ENCODE results near the gene BCL2L15. TPM values are rescaled to one million over a fixed set of nuclear protein-coding genes. Genes with fewer than 3 reads are reported as not detected.

Gene BCL2L15
- total RNA-seq, 1 experiment from 2014 or later: 0.10 TPM

- H3K36me3 ChIP-seq (ENCODE audit: control insufficient read depth, insufficient read depth, low read length): no peaks in the 10 kb centered on the region; the same call in none of the 2 replicates
- no peaks in the 10 kb centered on the region for H3K9me3 ChIP-seq (ENCODE audit: control insufficient read depth, insufficient read depth, low read depth, low read length)
- DNase-seq (ENCODE audit: low read depth, low spot score): no peak
- intact Hi-C loops (cut with micrococcal nuclease; ENCODE audit: unreplicated experiment): no loop called here
- CTCF ChIA-PET: no interaction called here
- H3K4me3 ChIP-seq (ENCODE audit: low read depth in 2 of 2, low read length in 2 of 2): no peak overlapping the region
- no peak for ATAC-seq
- POLR2A ChIA-PET: no interaction called here
- H3K4me1 ChIP-seq (ENCODE audit: control insufficient read depth, insufficient read depth, low read length): no peaks in the 10 kb centered on the region
- no peak overlapping the region for H3K27ac ChIP-seq (ENCODE audit: low read length)
- in situ Hi-C loops (cut with HindIII; ENCODE audit: low pct_unique_long_range_greater_than_20kb, low sequenced_read_pairs): no loop called here
- no peak for TF ChIP-seq SIN3A (IDR thresholded peaks at IDR 0.05; ENCODE audit: borderline replicate concordance, insufficient read depth, low read depth, low read length)
- H3K27me3 ChIP-seq (ENCODE audit: control insufficient read depth, insufficient read depth, low read length): no peaks in the 10 kb centered on the region
- BruUV-seq (replicated peaks): no TSS peak
Observed at GRCh38 chr1:113895961-113896360, 8.6 kb upstream of the BCL2L15 start.

GRCh38 chr1:113895098-113895497 is 7.7 kb upstream of the BCL2L15 start:
- CTCF ChIA-PET: no interaction called here
- no TSS peak for BruUV-seq (replicated peaks)
- POLR2A ChIA-PET: no interaction called here
- Histone ChIP-seq H3K27ac (ENCODE audit: low read length) (no peak overlapping the region), H3K9me3 (ENCODE audit: control insufficient read depth, insufficient read depth, low read depth, low read length) (no peaks in the 10 kb centered on the region), H3K4me1 (ENCODE audit: control insufficient read depth, insufficient read depth, low read length) (no peaks in the 10 kb centered on the region), H3K36me3 (ENCODE audit: control insufficient read depth, insufficient read depth, low read length) (no peaks in the 10 kb centered on the region; the same call in none of the 2 replicates), H3K27me3 (ENCODE audit: control insufficient read depth, insufficient read depth, low read length) (no peaks in the 10 kb centered on the region), H3K4me3 (ENCODE audit: low read depth in 2 of 2, low read length in 2 of 2) (no peak overlapping the region)
- in situ Hi-C loops (cut with HindIII; ENCODE audit: low pct_unique_long_range_greater_than_20kb, low sequenced_read_pairs): no loop called here
- TF ChIP-seq SIN3A (IDR thresholded peaks at IDR 0.05; ENCODE audit: borderline replicate concordance, insufficient read depth, low read depth, low read length) (no peak), REST (IDR thresholded peaks at IDR 0.05; ENCODE audit: insufficient read depth in 1 of 2, low read depth in 2 of 2, low read length in 1 of 2) (no peak), POLR2AphosphoS5 (IDR thresholded peaks at IDR 0.05; ENCODE audit: low read depth, low read length) (no peak), TCF7L2 (IDR thresholded peaks at IDR 0.05; ENCODE audit: low read depth, low read length) (no peak)
- TF ChIP-seq, protein P1, sequence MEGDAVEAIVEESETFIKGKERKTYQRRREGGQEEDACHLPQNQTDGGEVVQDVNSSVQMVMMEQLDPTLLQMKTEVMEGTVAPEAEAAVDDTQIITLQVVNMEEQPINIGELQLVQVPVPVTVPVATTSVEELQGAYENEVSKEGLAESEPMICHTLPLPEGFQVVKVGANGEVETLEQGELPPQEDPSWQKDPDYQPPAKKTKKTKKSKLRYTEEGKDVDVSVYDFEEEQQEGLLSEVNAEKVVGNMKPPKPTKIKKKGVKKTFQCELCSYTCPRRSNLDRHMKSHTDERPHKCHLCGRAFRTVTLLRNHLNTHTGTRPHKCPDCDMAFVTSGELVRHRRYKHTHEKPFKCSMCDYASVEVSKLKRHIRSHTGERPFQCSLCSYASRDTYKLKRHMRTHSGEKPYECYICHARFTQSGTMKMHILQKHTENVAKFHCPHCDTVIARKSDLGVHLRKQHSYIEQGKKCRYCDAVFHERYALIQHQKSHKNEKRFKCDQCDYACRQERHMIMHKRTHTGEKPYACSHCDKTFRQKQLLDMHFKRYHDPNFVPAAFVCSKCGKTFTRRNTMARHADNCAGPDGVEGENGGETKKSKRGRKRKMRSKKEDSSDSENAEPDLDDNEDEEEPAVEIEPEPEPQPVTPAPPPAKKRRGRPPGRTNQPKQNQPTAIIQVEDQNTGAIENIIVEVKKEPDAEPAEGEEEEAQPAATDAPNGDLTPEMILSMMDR (IDR thresholded peaks at IDR 0.05): no peak
- no peak for ATAC-seq
- intact Hi-C loops (cut with micrococcal nuclease; ENCODE audit: unreplicated experiment): no loop called here
- no peak for DNase-seq (ENCODE audit: low read depth, low spot score)

GRCh38 chr1:113893267-113893666 is 5.9 kb upstream of the BCL2L15 start:
- Histone ChIP-seq H3K9me3 (ENCODE audit: control insufficient read depth, insufficient read depth, low read depth, low read length) (no peaks in the 10 kb centered on the region), H3K36me3 (ENCODE audit: control insufficient read depth, insufficient read depth, low read length) (no peaks in the 10 kb centered on the region; the same call in 1 of the 2 replicates), H3K4me3 (ENCODE audit: low read depth in 2 of 2, low read length in 2 of 2) (no peak overlapping the region), H3K27ac (ENCODE audit: low read length) (no peak overlapping the region), H3K4me1 (ENCODE audit: control insufficient read depth, insufficient read depth, low read length) (no peaks in the 10 kb centered on the region), H3K27me3 (ENCODE audit: control insufficient read depth, insufficient read depth, low read length) (no peaks in the 10 kb centered on the region)
- intact Hi-C loops (cut with micrococcal nuclease; ENCODE audit: unreplicated experiment) (no loop called here), in situ Hi-C loops (cut with HindIII; ENCODE audit: low pct_unique_long_range_greater_than_20kb, low sequenced_read_pairs) (no loop called here)
- no TSS peak for BruUV-seq (replicated peaks)
- DNase-seq (ENCODE audit: low read depth, low spot score): no peak
- POLR2A ChIA-PET: interaction anchor here (0.7 kb wide), 2 partner anchors 108 to 1225 kb away, joined by 7 to 10 read pairs; no protein-coding TSS in a partner anchor
- CTCF ChIA-PET: interaction anchor here (0.7 kb wide), 1 partner anchor 110 kb away, joined by 4 read pairs; no protein-coding TSS in a partner anchor
- ATAC-seq: no peak
- TF ChIP-seq, protein P1 (IDR thresholded peaks at IDR 0.05): no peak
- TF ChIP-seq SIN3A (IDR thresholded peaks at IDR 0.05; ENCODE audit: borderline replicate concordance, insufficient read depth, low read depth, low read length) (no peak), POLR2AphosphoS5 (IDR thresholded peaks at IDR 0.05; ENCODE audit: low read depth, low read length) (no peak), REST (IDR thresholded peaks at IDR 0.05; ENCODE audit: insufficient read depth in 1 of 2, low read depth in 2 of 2, low read length in 1 of 2) (no peak), TCF7L2 (IDR thresholded peaks at IDR 0.05; ENCODE audit: low read depth, low read length) (no peak)

Measured in Panc1 (cell line).